Fibroblast of lung (primary cell): ENCODE measurements around the gene TP53BP2. TPM values are rescaled to one million over a fixed set of nuclear protein-coding genes. Genes with fewer than 3 reads are reported as not detected.

ENCODE experiments used
- DNase-seq, 2 donors: peaks; one replicate each; pipeline versions ENCODE4 v3.0.0 to v3.0.0-alpha.2; 2010; ENCODE audit warnings: low read depth in 2 of 2
- H2AFZ ChIP-seq: 2 replicates; pipeline ENCODE4 v1.5.1; 2012; ENCODE audit warnings: low read length, control low read depth, inconsistent platforms
- H3K27ac ChIP-seq: 2 replicates; pipeline ENCODE4 v1.5.1; 2011; ENCODE audit warnings: low read length, control low read depth; ENCODE audit not compliant: insufficient read depth
- H3K27me3 ChIP-seq: 2 replicates; pipeline ENCODE4 v1.5.1; 2011; ENCODE audit warnings: mild to moderate bottlenecking, low read length; ENCODE audit not compliant: control insufficient read depth, insufficient read depth
- H3K36me3 ChIP-seq: 2 replicates; pipeline ENCODE4 v1.5.1; 2011; ENCODE audit warnings: low read length; ENCODE audit not compliant: control insufficient read depth, insufficient read depth
- H3K4me1 ChIP-seq: 2 replicates; pipeline ENCODE4 v1.5.1; 2011; ENCODE audit warnings: low read length; ENCODE audit not compliant: control insufficient read depth, insufficient read depth; ENCODE audit errors: extremely low read depth
- H3K4me2 ChIP-seq: 2 replicates; pipeline ENCODE4 v1.5.1; 2011; ENCODE audit warnings: low read length, control low read depth; ENCODE audit not compliant: insufficient read depth; ENCODE audit errors: extremely low read depth
- H3K4me3 ChIP-seq, 4 experiments: fragments of 200-600 bp in 1 of 4; sonication (generic) in 1 of 4; replicated peaks in 1 of 4; 2 replicates each; pipeline ENCODE4 v1.5.1; 2011 to 2016; ENCODE audit warnings: low read length in 4 of 4, low read depth in 3 of 4, mild to moderate bottlenecking in 3 of 4, control low read depth in 2 of 4, inconsistent platforms in 1 of 4, mixed read lengths in 1 of 4; ENCODE audit not compliant: insufficient read depth in 1 of 4; ENCODE audit errors: control extremely low read depth in 1 of 4
- H3K79me2 ChIP-seq: 2 replicates; pipeline ENCODE4 v1.5.1; 2012; ENCODE audit warnings: mild to moderate bottlenecking, low read length, inconsistent platforms; ENCODE audit not compliant: control insufficient read depth, insufficient read depth
- H3K9ac ChIP-seq: 2 replicates; pipeline ENCODE4 v1.5.1; 2011; ENCODE audit warnings: mild to moderate bottlenecking, low read length, control low read depth; ENCODE audit not compliant: insufficient read depth
- H3K9me3 ChIP-seq: 2 replicates; pipeline ENCODE4 v1.5.1; 2012; ENCODE audit warnings: low read depth, low read length; ENCODE audit not compliant: control insufficient read depth, insufficient read depth
- H4K20me1 ChIP-seq: 2 replicates; pipeline ENCODE4 v1.5.1; 2011; ENCODE audit warnings: low read length; ENCODE audit not compliant: control insufficient read depth, insufficient read depth; ENCODE audit errors: extremely low read depth
- EZH2 ChIP-seq: IDR thresholded peaks from 2 replicates; pipeline ENCODE4 v1.5.1; 2012; ENCODE audit warnings: low read length, control low read depth, mild to moderate bottlenecking; ENCODE audit errors: missing control alignments
- polyA plus RNA-seq, 2 donors: library from polyadenylated mRNA; depleted of rRNA in 1 of 2; stranded (reverse) in 1 of 2; unstranded in 1 of 2; fragments of >200 nt; gene quantifications; 2 replicates each; pipeline ENCODE4 v1.2.1, GENCODE V29; 2011 to 2012; ENCODE audit warnings: missing spikeins in 1 of 2
- total RNA-seq: library from RNA; depleted of rRNA; stranded (reverse); fragments of >200 nt; gene quantifications from 2 replicates; pipeline ENCODE4 v1.2.1, GENCODE V29; 2014
- TF ChIP-seq, protein P1 (sequence below), 2 donors: IDR thresholded peaks in 1 of 2; conservative IDR thresholded peaks in 1 of 2; 1 replicate in 1 of 2; 2 replicates in 1 of 2; pipeline ENCODE4 v1.5.1; 2011 to 2012; ENCODE audit warnings: low read length in 2 of 2, control low read depth in 1 of 2, inconsistent platforms in 1 of 2, low read depth in 1 of 2, mild to moderate bottlenecking in 1 of 2

The TP53BP2 gene
- total and polyA plus RNA-seq, 2 donors (not counting 1 experiment from before 2014, with no cell fraction given): 28.4 to 30.4 TPM

DNA sequence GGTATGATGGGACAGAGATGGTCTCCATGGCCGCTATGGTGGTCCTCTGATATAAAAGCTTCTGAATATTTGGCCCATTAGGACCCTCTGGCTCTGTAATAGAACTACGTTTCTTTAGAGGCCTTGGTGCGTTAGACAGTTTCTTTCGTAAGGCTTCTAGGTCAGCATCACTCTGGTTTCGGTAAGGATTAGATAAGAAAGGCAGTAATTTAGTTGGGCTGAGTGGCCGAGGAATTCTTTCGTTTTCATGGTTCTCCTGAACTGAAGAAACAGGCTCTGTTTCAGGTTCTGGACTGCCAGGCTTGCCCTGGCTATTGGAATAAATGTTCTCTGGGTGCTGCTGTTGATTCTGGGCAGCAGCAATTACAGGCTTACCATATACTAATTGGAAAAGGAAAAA lies 49.5 kb downstream of the TP53BP2 start:
- Histone ChIP-seq H3K4me1 (no peaks in the 10 kb centered on the region), H4K20me1 (no peaks in the 10 kb centered on the region), H3K36me3 (peaks cover 12% of the 10 kb centered on the region)

DNA sequence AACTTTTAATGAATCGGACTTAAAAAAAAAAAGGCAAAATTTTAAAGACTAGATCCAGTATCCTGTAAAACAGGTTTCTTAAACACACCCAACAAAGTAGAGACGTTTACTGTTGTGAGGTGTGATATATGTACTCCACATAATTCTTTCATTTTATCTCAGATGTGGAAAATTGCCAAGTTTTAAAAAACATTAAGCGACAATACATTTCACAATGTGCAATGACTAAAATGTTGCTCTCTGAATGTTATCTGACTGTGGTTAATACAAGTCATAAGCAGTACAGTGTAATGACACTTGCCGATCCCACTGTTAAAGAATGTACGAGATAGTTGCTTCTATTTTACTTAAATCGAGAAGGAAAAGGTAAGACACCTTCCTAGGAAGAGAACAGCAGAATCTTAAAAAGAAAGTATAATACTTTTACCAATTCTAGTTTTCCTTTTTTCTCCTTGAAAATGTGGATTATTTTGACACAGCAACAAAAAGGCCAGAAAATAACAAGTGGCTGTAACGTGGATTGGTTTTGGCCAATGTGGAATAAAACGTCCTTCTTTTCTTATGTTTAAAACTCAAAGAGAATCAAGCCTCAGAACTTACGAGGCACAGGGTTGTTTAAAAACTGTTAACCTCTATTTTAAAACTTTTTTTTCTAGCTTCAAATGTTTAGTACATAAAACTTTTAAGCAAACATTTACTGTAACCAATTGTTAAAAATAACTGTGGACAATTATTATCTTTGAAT lies 51.4 kb downstream of the TP53BP2 start:
- H3K36me3 ChIP-seq: peaks cover 9% of the 10 kb centered on the region
- TF ChIP-seq, protein P1, sequence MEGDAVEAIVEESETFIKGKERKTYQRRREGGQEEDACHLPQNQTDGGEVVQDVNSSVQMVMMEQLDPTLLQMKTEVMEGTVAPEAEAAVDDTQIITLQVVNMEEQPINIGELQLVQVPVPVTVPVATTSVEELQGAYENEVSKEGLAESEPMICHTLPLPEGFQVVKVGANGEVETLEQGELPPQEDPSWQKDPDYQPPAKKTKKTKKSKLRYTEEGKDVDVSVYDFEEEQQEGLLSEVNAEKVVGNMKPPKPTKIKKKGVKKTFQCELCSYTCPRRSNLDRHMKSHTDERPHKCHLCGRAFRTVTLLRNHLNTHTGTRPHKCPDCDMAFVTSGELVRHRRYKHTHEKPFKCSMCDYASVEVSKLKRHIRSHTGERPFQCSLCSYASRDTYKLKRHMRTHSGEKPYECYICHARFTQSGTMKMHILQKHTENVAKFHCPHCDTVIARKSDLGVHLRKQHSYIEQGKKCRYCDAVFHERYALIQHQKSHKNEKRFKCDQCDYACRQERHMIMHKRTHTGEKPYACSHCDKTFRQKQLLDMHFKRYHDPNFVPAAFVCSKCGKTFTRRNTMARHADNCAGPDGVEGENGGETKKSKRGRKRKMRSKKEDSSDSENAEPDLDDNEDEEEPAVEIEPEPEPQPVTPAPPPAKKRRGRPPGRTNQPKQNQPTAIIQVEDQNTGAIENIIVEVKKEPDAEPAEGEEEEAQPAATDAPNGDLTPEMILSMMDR (conservative IDR thresholded peaks at IDR 0.05 in 1 of 2, IDR thresholded peaks at IDR 0.05 in 1 of 2; ENCODE audit: low read depth in 1 of 2, low read length in 2 of 2): no peak
- no peak for TF ChIP-seq EZH2
- DNase-seq: peak; percentile 35 to 46
- H3K4me1 ChIP-seq: no peaks in the 10 kb centered on the region
- H4K20me1 ChIP-seq: no peaks in the 10 kb centered on the region
- H2AFZ ChIP-seq: no peak overlapping the region
- no peaks in the 10 kb centered on the region for H3K79me2 ChIP-seq
- H3K27me3 ChIP-seq: no peaks in the 10 kb centered on the region
- H3K9me3 ChIP-seq: no peaks in the 10 kb centered on the region
- no peak overlapping the region for H3K4me3 ChIP-seq
- H3K27ac ChIP-seq: no peak overlapping the region
- H3K9ac ChIP-seq: no peak overlapping the region
- H3K4me2 ChIP-seq: no peak overlapping the region

More for the DNA sequence above, 49.5 kb downstream of the TP53BP2 start:
- no peaks in the 10 kb centered on the region for H3K79me2 ChIP-seq
- no peak for DNase-seq
- no peak overlapping the region for H3K4me3 ChIP-seq
- TF ChIP-seq EZH2: no peak
- TF ChIP-seq, protein P1 (conservative IDR thresholded peaks at IDR 0.05 in 1 of 2, IDR thresholded peaks at IDR 0.05 in 1 of 2; ENCODE audit: low read depth in 1 of 2, low read length in 2 of 2): no peak
- H3K9me3 ChIP-seq: no peaks in the 10 kb centered on the region
- no peak overlapping the region for H2AFZ ChIP-seq
- H3K4me2 ChIP-seq: no peak overlapping the region
- H3K9ac ChIP-seq: no peak overlapping the region
- H3K27ac ChIP-seq: no peak overlapping the region
- H3K27me3 ChIP-seq: no peaks in the 10 kb centered on the region

DNA sequence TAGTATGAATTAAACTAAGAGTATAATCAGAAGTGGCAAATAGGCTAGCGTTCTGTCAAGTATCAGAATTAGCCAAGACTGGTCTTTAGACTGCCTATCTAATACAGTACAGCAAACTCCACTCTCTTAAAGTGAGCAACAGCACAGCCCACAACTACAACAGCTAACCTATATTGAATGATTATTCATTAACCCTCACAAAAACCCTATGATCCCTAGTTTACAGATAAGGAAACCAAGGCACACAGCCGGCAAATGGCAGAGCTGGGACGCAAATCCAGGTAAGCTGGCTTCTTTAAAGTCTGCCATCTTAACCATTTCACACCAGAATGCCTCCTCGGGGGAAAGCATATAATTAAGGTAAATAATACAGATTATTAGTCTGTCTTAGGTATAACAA lies 52.0 kb downstream of the TP53BP2 start:
- Histone ChIP-seq H3K27ac (no peak overlapping the region), H3K36me3 (peaks cover 9% of the 10 kb centered on the region), H3K9ac (no peak overlapping the region), H3K79me2 (no peaks in the 10 kb centered on the region), H3K27me3 (no peaks in the 10 kb centered on the region), H3K4me1 (no peaks in the 10 kb centered on the region), H2AFZ (no peak overlapping the region), H4K20me1 (no peaks in the 10 kb centered on the region), H3K9me3 (no peaks in the 10 kb centered on the region), H3K4me3 (no peak overlapping the region), H3K4me2 (no peak overlapping the region)
- TF ChIP-seq, protein P1 (conservative IDR thresholded peaks at IDR 0.05 in 1 of 2, IDR thresholded peaks at IDR 0.05 in 1 of 2; ENCODE audit: low read depth in 1 of 2, low read length in 2 of 2): no peak
- no peak for DNase-seq
